Measurements from ENCODE around the gene ZNF853. TPM values are rescaled to one million over a fixed set of nuclear protein-coding genes. Genes with fewer than 3 reads are reported as not detected.
"Not testable (repeated sequence)": the region's sequence is repeated elsewhere in the genome, so short reads cannot be mapped to it uniquely, and the experiment has no call there.

ZNF853 gene
- total and polyA plus RNA-seq, 2 experiments from 2014 or later = 8.0 to 9.8 TPM

DNA sequence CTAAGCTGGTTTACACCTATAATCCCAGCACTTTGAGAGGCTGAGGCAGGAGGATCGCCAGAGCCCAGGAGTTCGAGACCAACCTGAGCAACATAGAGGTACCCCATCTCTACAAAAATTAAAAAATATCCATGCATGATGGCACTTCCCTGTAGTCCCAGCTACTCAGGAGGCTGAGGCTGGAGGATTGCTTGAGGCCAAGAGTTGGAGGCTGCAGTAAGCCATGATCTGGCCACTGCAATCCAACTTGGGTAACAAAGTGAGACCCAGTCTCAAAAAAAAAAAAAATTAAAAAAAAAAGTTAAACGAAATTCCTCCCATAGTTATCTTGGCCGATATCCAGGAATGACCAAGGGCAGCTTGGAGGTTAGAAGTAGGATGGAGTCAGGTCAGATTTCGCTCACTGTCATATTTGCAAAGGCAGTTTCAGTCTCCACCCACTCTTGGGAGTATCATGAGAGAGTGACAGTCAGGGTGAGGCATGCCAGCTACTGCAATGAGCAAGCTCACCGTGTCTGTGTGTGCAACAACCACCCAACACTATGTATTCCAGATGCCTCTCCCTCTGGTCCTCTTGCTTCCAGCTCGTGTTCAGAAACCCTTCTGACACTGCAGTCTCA is 44.1 kb upstream of the ZNF853 start:
- Histone ChIP-seq H4K20me1 (ENCODE audit: insufficient read depth, poor library complexity, severe bottlenecking) (no peaks in the 10 kb centered on the region), H3K4me3 (no peak overlapping the region), H3K9me2 (replicated peaks; ENCODE audit: insufficient read depth) (no peaks in the 10 kb centered on the region), H3K27me3 (no peaks in the 10 kb centered on the region), H3K79me2 (no peaks in the 10 kb centered on the region), H3K9me3 (ENCODE audit: low read depth) (no peaks in the 10 kb centered on the region), H3K27ac (no peak overlapping the region), H2AFZ (no peak overlapping the region), H3K4me2 (no peak overlapping the region), H3K4me1 (ENCODE audit: insufficient read depth) (no peaks in the 10 kb centered on the region), H3K36me3 (replicated peaks; ENCODE audit: insufficient read depth, low read depth) (no peaks in the 10 kb centered on the region)
- no peak for TF ChIP-seq EZH2phosphoT487 (IDR thresholded peaks at IDR 0.05; ENCODE audit: low read depth, severe bottlenecking, unreplicated experiment)
- TF ChIP-seq, protein P1, sequence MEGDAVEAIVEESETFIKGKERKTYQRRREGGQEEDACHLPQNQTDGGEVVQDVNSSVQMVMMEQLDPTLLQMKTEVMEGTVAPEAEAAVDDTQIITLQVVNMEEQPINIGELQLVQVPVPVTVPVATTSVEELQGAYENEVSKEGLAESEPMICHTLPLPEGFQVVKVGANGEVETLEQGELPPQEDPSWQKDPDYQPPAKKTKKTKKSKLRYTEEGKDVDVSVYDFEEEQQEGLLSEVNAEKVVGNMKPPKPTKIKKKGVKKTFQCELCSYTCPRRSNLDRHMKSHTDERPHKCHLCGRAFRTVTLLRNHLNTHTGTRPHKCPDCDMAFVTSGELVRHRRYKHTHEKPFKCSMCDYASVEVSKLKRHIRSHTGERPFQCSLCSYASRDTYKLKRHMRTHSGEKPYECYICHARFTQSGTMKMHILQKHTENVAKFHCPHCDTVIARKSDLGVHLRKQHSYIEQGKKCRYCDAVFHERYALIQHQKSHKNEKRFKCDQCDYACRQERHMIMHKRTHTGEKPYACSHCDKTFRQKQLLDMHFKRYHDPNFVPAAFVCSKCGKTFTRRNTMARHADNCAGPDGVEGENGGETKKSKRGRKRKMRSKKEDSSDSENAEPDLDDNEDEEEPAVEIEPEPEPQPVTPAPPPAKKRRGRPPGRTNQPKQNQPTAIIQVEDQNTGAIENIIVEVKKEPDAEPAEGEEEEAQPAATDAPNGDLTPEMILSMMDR (IDR thresholded peaks at IDR 0.05; ENCODE audit: poor library complexity) = no peak
- TF ChIP-seq EZH2 (IDR thresholded peaks at IDR 0.05; ENCODE audit: borderline replicate concordance) = no peak
- no peak for DNase-seq (ENCODE audit: low spot score)
- WGBS (ENCODE audit: low lambda C conversion rate, missing lambda C conversion rate) = 82% methylated on average over 7 of the region's 7 CpGs

DNA sequence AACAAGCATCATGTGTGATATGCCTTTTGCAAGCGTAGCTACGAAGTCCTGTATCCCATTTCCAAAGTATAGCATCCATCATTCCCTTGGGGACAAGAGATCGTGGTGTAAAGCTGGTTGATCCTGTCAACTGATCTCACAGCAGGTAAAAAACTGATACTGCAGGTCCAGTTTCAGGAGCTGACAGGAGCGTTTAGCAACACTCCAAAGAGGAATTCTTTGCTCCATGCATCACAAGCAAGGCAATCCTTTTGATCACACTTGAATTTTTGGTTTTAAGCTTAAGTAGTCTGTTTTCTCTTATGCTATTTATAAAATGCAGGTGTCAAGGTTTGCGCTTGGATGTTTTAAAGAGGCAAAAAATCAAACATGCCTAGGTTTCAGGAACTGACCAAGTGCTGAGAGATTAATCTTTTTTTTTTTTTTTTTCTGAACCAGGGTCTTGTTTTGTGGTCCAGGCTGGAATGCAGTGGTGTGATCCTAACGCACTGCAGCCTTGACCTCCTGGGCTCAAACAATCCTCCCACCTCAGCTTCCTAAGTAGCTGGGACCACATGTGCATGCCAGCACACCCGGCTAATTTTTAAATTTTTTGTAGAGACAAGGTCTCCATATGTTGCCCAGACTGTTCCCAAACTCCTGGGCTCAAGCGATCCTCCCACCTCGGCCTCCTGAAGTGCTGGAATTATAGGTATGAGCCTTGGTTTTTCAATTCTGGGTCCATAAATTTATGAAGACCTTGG is 40.0 kb upstream of the ZNF853 start:
- TF ChIP-seq, protein P1 (IDR thresholded peaks at IDR 0.05; ENCODE audit: poor library complexity) = no peak
- TF ChIP-seq EZH2 (IDR thresholded peaks at IDR 0.05; ENCODE audit: borderline replicate concordance) = no peak
- no peak for TF ChIP-seq EZH2phosphoT487 (IDR thresholded peaks at IDR 0.05; ENCODE audit: low read depth, severe bottlenecking, unreplicated experiment)
- no peaks in the 10 kb centered on the region for H3K9me3 ChIP-seq (ENCODE audit: low read depth)
- peaks cover 7% of the 10 kb centered on the region for H3K79me2 ChIP-seq
- no peak overlapping the region for H3K4me2 ChIP-seq
- 75% methylated on average over 9 of the region's 9 CpGs for WGBS (ENCODE audit: low lambda C conversion rate, missing lambda C conversion rate)
- peaks cover 8% of the 10 kb centered on the region for H3K4me1 ChIP-seq (ENCODE audit: insufficient read depth)
- H3K36me3 ChIP-seq (replicated peaks; ENCODE audit: insufficient read depth, low read depth) = no peaks in the 10 kb centered on the region
- H4K20me1 ChIP-seq (ENCODE audit: insufficient read depth, poor library complexity, severe bottlenecking) = no peaks in the 10 kb centered on the region
- no peak overlapping the region for H2AFZ ChIP-seq
- no peak overlapping the region for H3K27ac ChIP-seq
- no peaks in the 10 kb centered on the region for H3K9me2 ChIP-seq (replicated peaks; ENCODE audit: insufficient read depth)
- H3K4me3 ChIP-seq = no peak overlapping the region
- H3K27me3 ChIP-seq = no peaks in the 10 kb centered on the region
- no peak for DNase-seq (ENCODE audit: low spot score)

DNA sequence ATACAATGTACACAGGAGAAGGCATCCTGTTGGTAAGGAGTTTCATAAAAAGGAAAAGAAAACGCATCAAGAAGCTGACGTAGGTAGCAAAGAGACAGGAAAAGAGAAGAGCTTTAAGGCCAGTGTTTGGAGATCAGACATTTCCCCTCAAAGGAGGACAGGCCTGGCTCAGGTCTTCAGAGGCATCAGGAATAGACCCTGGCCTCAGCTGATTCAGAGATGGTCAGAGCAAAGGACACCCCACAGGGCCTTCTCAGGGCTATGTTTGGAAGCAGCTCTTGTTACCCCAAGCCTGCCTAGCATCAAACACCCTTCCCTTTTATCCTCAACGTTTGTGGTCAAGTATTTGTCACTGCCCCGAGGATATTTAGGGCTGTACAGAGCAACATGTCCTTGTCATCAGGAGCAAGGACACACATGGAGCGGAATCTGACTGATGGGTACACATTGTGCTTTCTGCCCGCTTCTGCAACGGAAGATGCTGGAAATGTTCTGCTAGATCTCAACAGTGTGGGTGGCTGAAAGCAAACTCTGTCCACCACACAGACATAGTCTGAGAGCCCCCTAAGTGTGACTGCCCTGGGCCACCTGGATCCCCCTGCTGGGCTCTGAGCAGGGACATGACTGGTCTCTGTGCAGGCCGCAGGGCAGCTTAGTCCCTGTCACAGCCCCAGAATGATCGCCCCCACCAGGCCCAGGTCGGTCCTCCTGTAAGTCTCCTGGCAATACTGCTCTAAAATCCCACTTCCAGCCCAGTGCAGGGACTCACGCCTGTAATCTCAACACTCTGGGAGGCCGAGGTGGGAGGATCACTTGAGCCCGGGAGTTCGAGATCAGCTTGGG is 39.2 kb upstream of the ZNF853 start:
- Histone ChIP-seq H3K4me3 (no peak overlapping the region), H3K27me3 (no peaks in the 10 kb centered on the region), H4K20me1 (ENCODE audit: insufficient read depth, poor library complexity, severe bottlenecking) (no peaks in the 10 kb centered on the region), H2AFZ (no peak overlapping the region), H3K36me3 (replicated peaks; ENCODE audit: insufficient read depth, low read depth) (no peaks in the 10 kb centered on the region), H3K9me3 (ENCODE audit: low read depth) (no peaks in the 10 kb centered on the region), H3K9me2 (replicated peaks; ENCODE audit: insufficient read depth) (no peaks in the 10 kb centered on the region), H3K4me2 (peak overlapping the region; percentile 82), H3K27ac (no peak overlapping the region), H3K4me1 (ENCODE audit: insufficient read depth) (peaks cover 8% of the 10 kb centered on the region), H3K79me2 (peaks cover 7% of the 10 kb centered on the region)
- 82% methylated on average over 14 of the region's 14 CpGs for WGBS (ENCODE audit: low lambda C conversion rate, missing lambda C conversion rate)
- TF ChIP-seq, protein P1 (IDR thresholded peaks at IDR 0.05; ENCODE audit: poor library complexity) = no peak
- TF ChIP-seq EZH2 (IDR thresholded peaks at IDR 0.05; ENCODE audit: borderline replicate concordance) (no peak), EZH2phosphoT487 (IDR thresholded peaks at IDR 0.05; ENCODE audit: low read depth, severe bottlenecking, unreplicated experiment) (no peak)
- no peak for DNase-seq (ENCODE audit: low spot score)

DNA sequence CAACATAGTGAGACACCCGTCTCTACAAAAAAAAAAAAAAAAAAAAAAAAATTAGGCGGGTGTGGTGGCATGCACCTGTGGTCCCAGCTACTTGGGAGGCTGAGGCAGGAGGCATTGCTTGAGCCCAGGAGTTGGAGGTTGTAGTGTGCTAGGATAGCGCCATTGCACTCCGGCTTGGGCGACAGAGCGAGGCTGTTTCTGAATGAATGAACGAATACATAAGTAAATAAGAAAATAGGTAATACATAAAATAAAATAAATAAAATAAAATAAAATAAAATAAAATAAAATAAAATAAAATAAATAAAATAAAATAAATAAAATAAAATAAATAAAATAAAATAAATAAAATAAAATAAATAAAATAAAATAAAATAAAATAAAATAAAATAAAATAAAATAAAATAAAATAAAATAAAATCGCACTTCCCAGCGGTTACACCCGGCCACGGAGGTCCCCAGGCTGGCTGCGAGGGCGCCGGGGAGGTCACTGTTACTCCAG is 38.5 kb upstream of the ZNF853 start:
- not testable (repeated sequence) for H3K4me1 ChIP-seq (ENCODE audit: insufficient read depth); H3K9me2 ChIP-seq (replicated peaks; ENCODE audit: insufficient read depth); H2AFZ ChIP-seq; H4K20me1 ChIP-seq (ENCODE audit: insufficient read depth, poor library complexity, severe bottlenecking); H3K36me3 ChIP-seq (replicated peaks; ENCODE audit: insufficient read depth, low read depth); H3K9me3 ChIP-seq (ENCODE audit: low read depth); H3K79me2 ChIP-seq; DNase-seq (ENCODE audit: low spot score); H3K27me3 ChIP-seq
- Histone ChIP-seq H3K4me3 (peak overlapping the region; percentile 47), H3K27ac (peak overlapping the region; percentile 94), H3K4me2 (peak overlapping the region; percentile 82)
- WGBS (ENCODE audit: low lambda C conversion rate, missing lambda C conversion rate) = 37% methylated on average over 13 of the region's 14 CpGs

Measured in hepatocyte (in vitro differentiated cells).